ENCODE measurements around the gene PFDN1. TPM values are rescaled to one million over a fixed set of nuclear protein-coding genes. Genes with fewer than 3 reads are reported as not detected.

The PFDN1 gene
- total and polyA plus RNA-seq, 9 of the 15 experiments (the other 6 are each of a cell fraction or from before 2014, with no cell fraction given) = 45.5 to 215 (median 78.0) TPM

- no peak for TF ChIP-seq BCLAF1 (IDR thresholded peaks at IDR 0.05; ENCODE audit: borderline replicate concordance in 1 of 2, control insufficient read depth in 1 of 2, low read depth in 2 of 2, low read length in 1 of 2)
- no peak for TF ChIP-seq CHAMP1 (IDR thresholded peaks at IDR 0.05)
- 0 out of 2 replicates have a peak, but pooled peaks have one; percentile 9 for TF ChIP-seq EP300 (IDR thresholded peaks at IDR 0.05; ENCODE audit: low read length)
- no peak for TF ChIP-seq E4F1 (CRISPR knock-in tag; IDR thresholded peaks at IDR 0.05; ENCODE audit: borderline replicate concordance)
- TF ChIP-seq CHD2 (IDR thresholded peaks at IDR 0.05; ENCODE audit: low read depth, low read length) = no peak
- TF ChIP-seq CTCF (IDR thresholded peaks at IDR 0.05 in 2 of 3, conservative IDR thresholded peaks at IDR 0.05 in 1 of 3; ENCODE audit: insufficient read depth in 2 of 3, low read depth in 1 of 3, low read length in 3 of 3) = peak; percentile 77 to 82 (median 80)
- no peak for TF ChIP-seq ZNF280B (CRISPR knock-in tag; IDR thresholded peaks at IDR 0.05)
- no peak for TF ChIP-seq ELF4 (CRISPR knock-in tag; IDR thresholded peaks at IDR 0.05)
- TF ChIP-seq ZKSCAN1 (IDR thresholded peaks at IDR 0.05; ENCODE audit: low read depth, low read length) = peak; percentile 16; the same call in 1 of the 2 replicates
- no peak for TF ChIP-seq TBL1XR1 (IDR thresholded peaks at IDR 0.05; ENCODE audit: low read length in 2 of 2)
- TF ChIP-seq KHSRP (IDR thresholded peaks at IDR 0.05) = no peak
- TF ChIP-seq MTA2 (IDR thresholded peaks at IDR 0.05; ENCODE audit: low read depth) = no peak
- TF ChIP-seq ZNF431 (CRISPR knock-in tag; IDR thresholded peaks at IDR 0.05) = no peak
- TF ChIP-seq GTF2E2 (tag; IDR thresholded peaks at IDR 0.05) = 0 out of 2 replicates have a peak, but pooled peaks have one; percentile 33
- peak; percentile 48; the same call in 1 of the 2 replicates for TF ChIP-seq SP1 (CRISPR knock-in tag; IDR thresholded peaks at IDR 0.05)
Measured at GRCh38 chr5:140346348-140347221, 43.7 kb upstream of the PFDN1 start, which contains the start of gene HBEGF (continued).

Data from K562 (cell line).